ENCODE data around the gene C1RL. TPM values are rescaled to one million over a fixed set of nuclear protein-coding genes. Genes with fewer than 3 reads are reported as not detected.

Gene C1RL
- total and polyA plus RNA-seq, 12 donors, result 4.5 to 24.9 (median 8.1) TPM

GRCh38 chr12:7075518-7075917 is 33.5 kb downstream of the C1RL start:
- intact Hi-C loops (cut with DNase I), result no loop called here
- peaks cover 0 to 8% (median 2%) of the 10 kb centered on the region in 9 donors for H3K36me3 ChIP-seq
- 82 to 84% methylated on average over 3 of the region's 3 CpGs for WGBS, 2 donors
- H3K4me1 ChIP-seq, result peaks cover 0 to 13% (median 0%) of the 10 kb centered on the region in 9 donors
- H3K27me3 ChIP-seq, result no peaks in the 10 kb centered on the region
- no peak overlapping the region for H3K4me3 ChIP-seq
- DNase-seq (no peak), ATAC-seq (no peak)
- H3K27ac ChIP-seq, result no peak overlapping the region
- no peaks in the 10 kb centered on the region for H3K9me3 ChIP-seq
- TF ChIP-seq, protein P1, sequence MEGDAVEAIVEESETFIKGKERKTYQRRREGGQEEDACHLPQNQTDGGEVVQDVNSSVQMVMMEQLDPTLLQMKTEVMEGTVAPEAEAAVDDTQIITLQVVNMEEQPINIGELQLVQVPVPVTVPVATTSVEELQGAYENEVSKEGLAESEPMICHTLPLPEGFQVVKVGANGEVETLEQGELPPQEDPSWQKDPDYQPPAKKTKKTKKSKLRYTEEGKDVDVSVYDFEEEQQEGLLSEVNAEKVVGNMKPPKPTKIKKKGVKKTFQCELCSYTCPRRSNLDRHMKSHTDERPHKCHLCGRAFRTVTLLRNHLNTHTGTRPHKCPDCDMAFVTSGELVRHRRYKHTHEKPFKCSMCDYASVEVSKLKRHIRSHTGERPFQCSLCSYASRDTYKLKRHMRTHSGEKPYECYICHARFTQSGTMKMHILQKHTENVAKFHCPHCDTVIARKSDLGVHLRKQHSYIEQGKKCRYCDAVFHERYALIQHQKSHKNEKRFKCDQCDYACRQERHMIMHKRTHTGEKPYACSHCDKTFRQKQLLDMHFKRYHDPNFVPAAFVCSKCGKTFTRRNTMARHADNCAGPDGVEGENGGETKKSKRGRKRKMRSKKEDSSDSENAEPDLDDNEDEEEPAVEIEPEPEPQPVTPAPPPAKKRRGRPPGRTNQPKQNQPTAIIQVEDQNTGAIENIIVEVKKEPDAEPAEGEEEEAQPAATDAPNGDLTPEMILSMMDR (IDR thresholded peaks at IDR 0.05), result no peak

GRCh38 chr12:7073946-7074345 is 35.1 kb downstream of the C1RL start:
- no peak for ATAC-seq
- Histone ChIP-seq H3K4me3 (no peak overlapping the region), H3K9me3 (no peaks in the 10 kb centered on the region), H3K27me3 (no peaks in the 10 kb centered on the region), H3K4me1 (peaks cover 0 to 10% (median 6%) of the 10 kb centered on the region in 9 donors), H3K36me3 (peaks cover 0 to 16% (median 0%) of the 10 kb centered on the region in 9 donors), H3K27ac (no peak overlapping the region)
- no peak for DNase-seq
- TF ChIP-seq, protein P1 (IDR thresholded peaks at IDR 0.05), result no peak
- WGBS, 2 donors, result 43 to 54% methylated on average over 1 of the region's 1 CpG
- intact Hi-C loops (cut with DNase I), result no loop called here

- H3K27ac ChIP-seq, result no peak overlapping the region
- no peak for DNase-seq
- TF ChIP-seq, protein P1 (IDR thresholded peaks at IDR 0.05), result no peak
- intact Hi-C loops (cut with DNase I), result no loop called here
- H3K4me1 ChIP-seq, result peaks cover 0 to 21% (median 18%) of the 10 kb centered on the region in 9 donors
- no peak overlapping the region for H3K4me3 ChIP-seq
- WGBS, 2 donors, result 88 to 89% methylated on average over 6 of the region's 6 CpGs
- H3K36me3 ChIP-seq, result peaks cover 0 to 22% (median 0%) of the 10 kb centered on the region in 9 donors
- no peaks in the 10 kb centered on the region for H3K9me3 ChIP-seq
- no peaks in the 10 kb centered on the region for H3K27me3 ChIP-seq
- ATAC-seq, result no peak
Observed at GRCh38 chr12:7072554-7072953, 36.5 kb downstream of the C1RL start.

DNA sequence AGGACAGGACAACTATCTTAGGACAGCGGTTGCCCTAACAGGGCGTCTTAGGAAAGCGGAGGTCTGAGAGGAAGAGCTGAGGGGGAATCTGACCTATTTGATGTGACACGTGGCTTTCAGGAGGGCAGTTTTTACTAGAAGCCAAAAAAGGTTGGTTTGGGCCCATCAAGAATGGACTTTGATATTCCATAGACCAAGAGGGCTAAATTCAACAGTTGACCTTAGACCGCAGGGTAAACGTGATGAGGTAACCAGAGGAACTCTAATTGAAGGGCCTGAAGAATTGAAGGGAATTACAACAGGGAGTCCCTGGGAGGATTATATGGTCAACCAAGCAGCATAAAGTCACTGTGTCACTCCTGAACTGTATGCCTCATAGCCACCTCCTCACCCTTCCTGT is 37.0 kb downstream of the C1RL start:
- 91% methylated on average over 6 of the region's 6 CpGs for WGBS, 2 donors
- intact Hi-C loops (cut with DNase I), result no loop called here
- ATAC-seq, result no peak

More for the DNA sequence above, 37.0 kb downstream of the C1RL start:
- Histone ChIP-seq H3K9me3 (no peaks in the 10 kb centered on the region), H3K27ac (no peak overlapping the region), H3K27me3 (no peaks in the 10 kb centered on the region), H3K4me3 (no peak overlapping the region), H3K36me3 (peaks cover 0 to 27% (median 0%) of the 10 kb centered on the region in 9 donors), H3K4me1 (peaks cover 0 to 22% (median 18%) of the 10 kb centered on the region in 9 donors)
- TF ChIP-seq, protein P1 (IDR thresholded peaks at IDR 0.05), result no peak
- DNase-seq, result no peak

Data from heart right ventricle (tissue), 16 donors.